GM18499 (cell line): ENCODE results near the gene RASSF7.

Experiments
- ATAC-seq: cut with Tn5 transposase; IDR thresholded peaks from one replicate; pipeline ENCODE4 v1.9.1; 2021; ENCODE audit warnings: moderate number of reproducible peaks; ENCODE audit not compliant: insufficient read depth, unreplicated experiment

RASSF7 gene

GRCh38 chr11:550021-550745, 10.6 kb upstream of the RASSF7 start:
- no peak for ATAC-seq

GRCh38 chr11:550746-551085, 10.1 kb upstream of the RASSF7 start:
- no peak for ATAC-seq

- ATAC-seq: no peak
These were observed 9.6 kb upstream of the RASSF7 start for GRCh38 chr11:551131-551530.

- ATAC-seq: no peak
These were observed 9.2 kb upstream of the RASSF7 start for GRCh38 chr11:551596-551995.

- ATAC-seq: no peak
These were observed 7.4 kb upstream of the RASSF7 start for GRCh38 chr11:553083-553987.

- ATAC-seq: no peak
These were observed 6.8 kb upstream of the RASSF7 start for GRCh38 chr11:553988-554340.

GRCh38 chr11:554428-555226, 6.1 kb upstream of the RASSF7 start:
- ATAC-seq: no peak

- ATAC-seq: no peak
These were observed 5.5 kb upstream of the RASSF7 start for GRCh38 chr11:555227-555779.

GRCh38 chr11:555780-556661, 4.7 kb upstream of the RASSF7 start:
- ATAC-seq: no peak

- no peak for ATAC-seq
These were observed 4.0 kb upstream of the RASSF7 start for GRCh38 chr11:556662-557256.

GRCh38 chr11:557328-558132, 3.2 kb upstream of the RASSF7 start:
- ATAC-seq: no peak

- ATAC-seq: no peak
These were observed 2.3 kb upstream of the RASSF7 start for GRCh38 chr11:558503-558902.

- ATAC-seq: no peak
These were observed 1.6 kb upstream of the RASSF7 start for GRCh38 chr11:559020-559620.

- no peak for ATAC-seq
These were observed 962 bp upstream of the RASSF7 start for GRCh38 chr11:559712-560304.

GRCh38 chr11:561148-562003, 606 bp downstream of the RASSF7 start:
- ATAC-seq: no peak

GRCh38 chr11:562046-562645, 1.4 kb downstream of the RASSF7 start:
- no peak for ATAC-seq
